ENCODE measurements around the gene EQTN.

DNA sequence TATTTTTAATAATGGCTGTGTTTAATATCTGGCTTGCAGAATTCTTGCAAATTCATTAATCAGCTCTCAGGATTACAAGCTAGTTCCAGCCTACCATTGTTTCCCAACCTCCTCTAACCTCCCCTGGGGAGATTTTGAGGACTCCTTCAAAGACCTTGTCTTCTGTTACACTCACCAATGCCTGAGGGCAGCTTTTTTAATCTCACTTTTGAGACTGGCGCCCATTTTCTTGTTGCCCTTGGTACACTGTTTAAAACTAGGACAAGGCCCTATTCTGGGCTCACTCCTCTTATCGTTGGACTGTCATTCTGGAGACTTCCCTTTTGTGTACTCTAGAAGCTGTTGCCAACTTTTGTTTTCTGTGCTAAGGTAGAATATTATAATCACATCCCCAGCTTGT lies 13.6 kb upstream of the EQTN start:
- TF ChIP-seq, protein P1, sequence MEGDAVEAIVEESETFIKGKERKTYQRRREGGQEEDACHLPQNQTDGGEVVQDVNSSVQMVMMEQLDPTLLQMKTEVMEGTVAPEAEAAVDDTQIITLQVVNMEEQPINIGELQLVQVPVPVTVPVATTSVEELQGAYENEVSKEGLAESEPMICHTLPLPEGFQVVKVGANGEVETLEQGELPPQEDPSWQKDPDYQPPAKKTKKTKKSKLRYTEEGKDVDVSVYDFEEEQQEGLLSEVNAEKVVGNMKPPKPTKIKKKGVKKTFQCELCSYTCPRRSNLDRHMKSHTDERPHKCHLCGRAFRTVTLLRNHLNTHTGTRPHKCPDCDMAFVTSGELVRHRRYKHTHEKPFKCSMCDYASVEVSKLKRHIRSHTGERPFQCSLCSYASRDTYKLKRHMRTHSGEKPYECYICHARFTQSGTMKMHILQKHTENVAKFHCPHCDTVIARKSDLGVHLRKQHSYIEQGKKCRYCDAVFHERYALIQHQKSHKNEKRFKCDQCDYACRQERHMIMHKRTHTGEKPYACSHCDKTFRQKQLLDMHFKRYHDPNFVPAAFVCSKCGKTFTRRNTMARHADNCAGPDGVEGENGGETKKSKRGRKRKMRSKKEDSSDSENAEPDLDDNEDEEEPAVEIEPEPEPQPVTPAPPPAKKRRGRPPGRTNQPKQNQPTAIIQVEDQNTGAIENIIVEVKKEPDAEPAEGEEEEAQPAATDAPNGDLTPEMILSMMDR (conservative IDR thresholded peaks at IDR 0.05; ENCODE audit: low read depth, low read length) = no peak
- TF ChIP-seq SMC3 (IDR thresholded peaks at IDR 0.05; ENCODE audit: low read depth, low read length) = no peak
- TF ChIP-seq, protein P2, sequence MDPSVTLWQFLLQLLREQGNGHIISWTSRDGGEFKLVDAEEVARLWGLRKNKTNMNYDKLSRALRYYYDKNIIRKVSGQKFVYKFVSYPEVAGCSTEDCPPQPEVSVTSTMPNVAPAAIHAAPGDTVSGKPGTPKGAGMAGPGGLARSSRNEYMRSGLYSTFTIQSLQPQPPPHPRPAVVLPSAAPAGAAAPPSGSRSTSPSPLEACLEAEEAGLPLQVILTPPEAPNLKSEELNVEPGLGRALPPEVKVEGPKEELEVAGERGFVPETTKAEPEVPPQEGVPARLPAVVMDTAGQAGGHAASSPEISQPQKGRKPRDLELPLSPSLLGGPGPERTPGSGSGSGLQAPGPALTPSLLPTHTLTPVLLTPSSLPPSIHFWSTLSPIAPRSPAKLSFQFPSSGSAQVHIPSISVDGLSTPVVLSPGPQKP (IDR thresholded peaks at IDR 0.05; ENCODE audit: borderline replicate concordance, low read depth, low read length) = no peak
- no peak for TF ChIP-seq FOS (IDR thresholded peaks at IDR 0.05; ENCODE audit: low read depth, low read length)
- no peak for TF ChIP-seq RAD21 (IDR thresholded peaks at IDR 0.05; ENCODE audit: low read length)
- TF ChIP-seq POLR2A (IDR thresholded peaks at IDR 0.05; ENCODE audit: low read depth, low read length) = no peak
- TF ChIP-seq, protein P3, sequence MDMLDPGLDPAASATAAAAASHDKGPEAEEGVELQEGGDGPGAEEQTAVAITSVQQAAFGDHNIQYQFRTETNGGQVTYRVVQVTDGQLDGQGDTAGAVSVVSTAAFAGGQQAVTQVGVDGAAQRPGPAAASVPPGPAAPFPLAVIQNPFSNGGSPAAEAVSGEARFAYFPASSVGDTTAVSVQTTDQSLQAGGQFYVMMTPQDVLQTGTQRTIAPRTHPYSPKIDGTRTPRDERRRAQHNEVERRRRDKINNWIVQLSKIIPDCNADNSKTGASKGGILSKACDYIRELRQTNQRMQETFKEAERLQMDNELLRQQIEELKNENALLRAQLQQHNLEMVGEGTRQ (IDR thresholded peaks at IDR 0.05; ENCODE audit: low read depth, low read length) = no peak
- no peak for TF ChIP-seq BHLHE40 (IDR thresholded peaks at IDR 0.05; ENCODE audit: low read depth, low read length)

Data from IMR-90 (cell line).